HG03575 (cell line): ENCODE data around the gene ACTN4.

Experiments
- ATAC-seq: cut with Tn5 transposase; IDR thresholded peaks from one replicate; pipeline ENCODE4 v1.9.1; 2021; ENCODE audit not compliant: unreplicated experiment, insufficient number of reproducible peaks, low FRiP score; ENCODE audit errors: extremely low read depth

ACTN4 gene

DNA sequence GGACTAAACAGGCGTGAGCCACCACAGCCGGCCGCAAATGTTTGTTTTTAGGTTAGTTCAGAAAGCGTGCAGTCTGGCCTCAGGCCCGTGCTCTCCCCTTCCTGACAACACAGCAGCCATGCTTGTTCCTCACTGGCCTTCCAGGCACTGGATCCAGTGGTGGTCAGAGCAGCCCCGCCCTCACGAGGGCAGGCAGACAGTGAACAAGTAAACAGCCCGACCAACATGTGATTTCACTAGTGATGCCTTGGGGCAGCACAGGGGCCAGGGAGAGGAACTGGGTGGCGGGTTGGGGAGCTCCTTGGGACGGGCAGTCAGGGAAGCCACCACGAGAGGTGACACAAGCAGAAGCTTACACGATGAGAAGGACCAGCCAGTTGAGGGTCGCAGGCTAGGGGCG, 56.1 kb downstream of the ACTN4 start:
- no peak for ATAC-seq

DNA sequence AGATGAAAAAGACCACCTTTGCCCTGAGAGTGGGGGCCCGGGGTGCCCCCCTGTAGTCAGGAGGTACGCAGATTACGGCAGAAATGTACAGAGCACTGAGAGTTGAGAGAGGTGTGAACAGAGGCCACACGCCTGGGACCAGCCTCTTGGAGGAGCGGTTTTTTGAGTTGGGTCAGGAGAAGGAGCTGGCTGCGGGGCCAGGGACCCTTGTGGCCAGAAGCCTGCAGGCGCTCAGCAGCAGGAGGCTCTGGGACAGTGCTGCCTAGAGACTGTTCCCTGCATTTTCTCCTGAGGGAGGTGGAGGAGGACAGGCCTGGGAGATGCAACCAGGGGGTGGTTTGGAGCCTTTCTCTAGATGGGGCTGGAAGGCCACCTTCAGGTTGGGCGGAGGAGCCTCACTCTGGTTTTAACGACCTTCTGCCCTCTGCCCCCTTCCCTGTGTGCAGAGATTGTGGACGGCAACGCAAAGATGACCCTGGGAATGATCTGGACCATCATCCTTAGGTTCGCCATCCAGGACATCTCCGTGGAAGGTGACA, 57.1 kb downstream of the ACTN4 start:
- no peak for ATAC-seq

DNA sequence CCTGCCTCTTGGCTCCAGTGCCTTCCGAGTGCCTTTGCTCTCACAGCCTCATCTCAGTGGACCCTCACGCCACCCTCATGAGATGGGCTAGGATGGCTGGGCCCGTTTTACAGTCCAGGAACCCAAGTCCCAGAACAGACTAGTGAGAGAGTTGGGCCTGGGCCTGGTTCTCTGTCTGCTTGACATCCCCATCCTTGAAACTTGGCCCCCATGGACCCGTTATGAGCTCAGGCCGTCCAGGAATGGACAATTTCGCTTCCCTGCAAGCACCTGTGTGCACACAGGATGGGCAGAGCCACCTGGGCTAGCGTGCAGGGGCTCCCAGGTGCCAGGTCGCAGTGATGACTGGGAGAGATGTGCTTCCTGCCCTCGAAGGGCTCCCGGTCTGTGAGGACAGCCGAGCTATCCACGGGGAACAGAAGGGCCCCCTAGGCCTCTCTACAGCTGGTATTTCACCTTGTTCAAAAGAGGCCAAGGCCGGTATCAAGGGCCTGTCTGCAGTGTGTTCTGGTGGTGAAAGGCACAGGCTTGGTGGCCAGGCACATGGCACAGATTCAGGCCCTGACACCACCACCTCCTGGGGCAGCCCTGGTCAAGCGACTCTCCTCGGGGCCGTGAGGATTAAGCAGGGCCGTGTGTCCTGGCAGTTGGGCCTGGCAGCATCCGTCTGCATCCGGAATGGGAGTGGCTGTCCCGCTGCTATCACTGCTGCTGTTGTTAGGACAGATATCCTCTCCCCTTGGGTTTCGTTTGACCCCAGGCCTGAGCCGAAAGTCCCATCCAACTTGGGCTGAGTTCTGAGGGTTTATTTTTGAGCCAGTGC, 58.0 kb downstream of the ACTN4 start:
- no peak for ATAC-seq

DNA sequence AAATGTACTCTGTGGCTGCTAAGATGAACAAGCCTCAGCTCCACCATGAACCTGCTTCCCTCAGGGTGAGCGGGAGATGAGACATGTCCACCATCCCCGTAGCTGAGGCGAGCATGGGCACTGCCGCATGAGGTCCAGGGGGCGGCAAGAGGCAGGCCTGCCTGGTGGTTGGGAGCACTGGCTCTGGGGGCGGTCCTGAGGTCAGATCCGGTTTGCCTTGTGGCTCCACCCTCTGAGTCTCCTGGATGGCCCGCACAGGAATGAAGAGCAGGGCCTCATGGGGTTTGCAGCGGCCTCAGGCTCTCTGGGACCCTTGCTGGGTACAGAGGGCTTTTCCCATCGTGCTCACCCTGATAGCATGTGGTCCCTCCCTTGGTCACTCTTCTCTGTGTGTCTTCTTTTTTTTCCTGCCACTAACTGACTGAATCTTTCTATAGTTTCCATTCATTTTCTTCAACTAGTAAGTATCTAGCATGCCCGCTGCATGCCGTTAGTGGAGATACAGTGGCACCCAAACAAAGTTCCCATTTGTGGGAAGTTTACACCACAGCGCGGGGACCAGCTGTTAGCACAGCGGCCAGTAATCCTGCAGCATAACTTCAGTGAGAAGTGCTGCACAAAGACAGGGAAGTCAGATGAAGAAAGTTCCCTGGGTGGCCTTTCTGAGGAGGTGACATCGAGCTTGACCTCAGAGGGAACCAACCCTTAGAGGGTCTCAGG, 59.5 kb downstream of the ACTN4 start:
- ATAC-seq = no peak

DNA sequence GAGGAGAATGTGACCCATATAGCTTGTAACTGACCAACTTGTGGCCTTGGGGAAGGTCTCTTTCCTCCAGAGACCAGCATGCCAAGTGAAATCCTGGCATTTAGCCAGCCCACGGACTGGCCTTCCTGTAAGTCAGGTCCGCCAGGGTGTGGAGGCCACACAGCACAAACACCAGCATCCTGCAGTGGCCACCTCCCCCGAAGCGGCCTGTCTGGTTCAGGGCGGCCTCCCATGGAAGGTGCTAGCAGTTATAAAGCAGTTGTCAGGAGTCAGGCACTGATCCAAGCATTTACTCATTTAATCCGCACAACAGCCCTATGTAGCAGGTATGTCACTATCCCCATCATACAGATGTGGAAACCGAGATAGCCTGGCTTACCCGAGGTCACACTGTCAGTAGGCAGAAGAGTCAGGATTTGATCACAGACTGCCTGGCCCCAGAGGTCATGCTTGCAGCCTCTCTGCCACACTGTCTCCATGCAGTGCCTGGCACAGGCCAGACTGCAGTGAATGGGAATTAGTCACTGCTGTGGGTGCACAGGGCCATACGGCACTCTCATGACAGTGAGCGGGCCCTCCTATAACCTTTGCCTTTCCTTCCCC, 60.2 kb downstream of the ACTN4 start:
- no peak for ATAC-seq

DNA sequence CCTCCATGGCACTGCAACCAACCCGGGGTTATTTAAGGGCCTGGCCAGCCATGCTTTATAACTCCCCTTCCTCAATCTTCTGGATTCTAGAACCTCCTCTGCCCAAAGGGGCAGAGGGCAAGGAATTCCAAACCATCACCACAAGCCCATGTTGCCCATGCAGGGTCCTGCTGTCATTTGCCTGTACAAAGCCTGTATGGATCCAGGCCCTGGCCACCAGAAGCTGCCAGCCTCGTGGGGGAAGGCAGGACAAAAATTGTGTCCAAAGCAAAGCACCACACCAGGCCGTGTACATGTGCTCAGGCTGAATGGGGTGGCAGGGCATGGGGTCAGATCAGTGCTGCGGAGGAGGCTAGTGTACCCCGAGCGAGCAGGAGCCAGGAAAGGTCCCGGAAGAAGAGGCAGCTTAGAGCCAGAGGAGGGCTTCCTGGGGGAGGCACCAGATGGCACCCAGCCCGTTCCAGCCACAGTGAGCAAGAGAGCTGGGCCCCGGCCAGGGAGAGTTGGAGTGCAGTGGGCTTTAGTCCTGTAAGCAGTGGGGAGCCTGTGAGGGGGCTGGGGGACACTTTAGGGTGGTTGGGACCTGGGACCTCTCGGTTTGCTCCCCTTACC, 61.1 kb downstream of the ACTN4 start:
- no peak for ATAC-seq

DNA sequence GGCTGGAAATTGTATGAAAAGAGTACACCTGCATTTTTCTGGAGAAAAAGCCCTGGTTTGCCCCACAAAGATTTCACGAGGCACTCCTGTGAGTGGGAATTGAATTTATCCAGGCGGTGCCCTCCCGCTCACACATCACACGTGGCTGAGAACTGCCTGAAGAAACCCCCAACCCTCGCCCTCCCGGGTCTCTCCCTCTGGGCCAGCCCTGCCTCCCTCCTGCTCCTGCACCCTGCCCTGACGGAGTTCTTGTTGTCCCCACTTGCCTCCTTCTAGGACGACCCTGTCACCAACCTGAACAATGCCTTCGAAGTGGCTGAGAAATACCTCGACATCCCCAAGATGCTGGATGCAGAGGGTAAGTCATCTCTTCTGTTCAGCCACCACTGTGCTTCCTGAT, 61.7 kb downstream of the ACTN4 start:
- ATAC-seq = no peak

DNA sequence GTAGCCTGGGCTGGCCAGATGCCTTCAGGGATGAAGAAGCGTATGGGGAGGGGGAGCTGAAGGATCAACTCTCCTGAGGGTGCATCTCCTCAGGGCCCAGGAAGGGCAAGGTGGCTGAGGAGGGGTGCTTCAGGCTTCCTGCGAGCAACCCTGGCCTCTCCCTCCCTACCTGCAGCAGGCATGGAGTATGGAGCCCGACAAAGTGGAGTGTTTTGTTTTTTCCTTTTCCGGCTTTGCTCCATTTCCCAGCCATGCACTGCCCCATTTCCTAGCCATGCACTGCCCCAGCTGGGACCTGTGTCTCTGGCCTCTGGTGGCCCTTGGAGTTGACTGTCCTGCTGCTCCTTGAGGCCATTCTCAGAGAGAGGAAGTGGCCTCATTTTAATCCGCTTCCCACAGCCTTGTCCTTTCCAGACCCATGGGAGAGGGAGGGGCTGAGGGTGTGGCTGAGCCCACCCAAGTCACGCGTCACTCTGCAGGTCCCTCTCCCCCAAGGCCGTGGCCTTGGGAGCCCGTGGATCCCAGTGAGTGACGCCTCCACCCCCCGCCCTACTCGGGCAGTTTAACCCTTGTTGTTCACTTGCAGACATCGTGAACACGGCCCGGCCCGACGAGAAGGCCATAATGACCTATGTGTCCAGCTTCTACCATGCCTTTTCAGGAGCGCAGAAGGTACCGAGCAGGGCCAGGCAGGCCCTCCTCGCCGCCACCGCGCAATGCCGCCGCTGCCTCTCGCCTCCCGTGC, 62.4 kb downstream of the ACTN4 start:
- no peak for ATAC-seq

DNA sequence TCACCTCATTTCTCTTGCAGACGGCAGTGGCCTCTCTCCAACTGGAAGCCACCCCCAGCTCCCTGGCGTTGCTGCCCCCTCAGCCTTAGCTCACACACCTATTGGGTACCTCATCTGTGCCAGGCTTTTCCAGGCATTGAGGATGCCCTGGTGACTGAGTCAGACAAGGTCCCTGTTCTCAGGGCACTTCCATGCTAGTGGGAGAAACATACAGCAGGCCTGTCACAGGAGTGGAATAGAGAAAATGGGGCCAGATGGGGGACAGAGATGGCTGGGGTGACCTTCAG, 62.9 kb downstream of the ACTN4 start:
- ATAC-seq = no peak

DNA sequence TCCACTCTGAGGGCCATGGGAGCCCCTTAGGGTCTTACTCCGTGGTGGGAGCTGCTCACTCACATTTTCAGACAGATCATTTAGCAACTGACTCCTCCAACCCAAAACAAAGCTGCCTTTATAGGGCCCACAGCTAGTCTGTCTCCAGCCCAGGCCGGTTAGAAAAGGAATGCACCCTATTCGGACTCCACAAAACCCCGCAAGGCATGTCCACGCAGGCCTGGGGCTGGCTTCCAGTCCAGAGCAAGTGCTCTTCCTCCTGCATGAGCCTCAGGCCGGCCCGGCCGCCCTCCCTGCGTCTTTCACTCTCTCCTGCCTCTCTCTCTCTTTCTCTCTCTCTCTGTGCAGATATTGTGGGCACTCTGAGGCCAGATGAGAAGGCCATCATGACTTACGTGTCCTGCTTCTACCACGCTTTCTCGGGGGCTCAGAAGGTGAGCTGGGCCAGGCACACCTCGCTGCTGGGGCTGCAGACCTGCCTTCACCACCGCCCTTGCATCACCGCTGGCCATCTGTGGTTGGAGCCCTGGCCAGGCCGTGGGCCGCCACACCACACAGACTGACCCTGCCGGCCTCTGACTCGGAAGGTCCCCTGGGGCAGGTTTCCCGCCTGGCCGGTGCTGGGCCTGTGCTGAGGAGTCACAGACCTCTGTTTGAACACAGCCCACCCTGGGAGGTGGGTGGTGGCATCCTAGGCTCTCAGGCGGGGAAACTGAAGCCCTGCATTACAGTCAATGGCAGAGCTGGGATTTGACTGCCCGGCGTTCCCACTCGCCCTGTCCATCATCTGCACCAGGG, 63.7 kb downstream of the ACTN4 start:
- no peak for ATAC-seq

DNA sequence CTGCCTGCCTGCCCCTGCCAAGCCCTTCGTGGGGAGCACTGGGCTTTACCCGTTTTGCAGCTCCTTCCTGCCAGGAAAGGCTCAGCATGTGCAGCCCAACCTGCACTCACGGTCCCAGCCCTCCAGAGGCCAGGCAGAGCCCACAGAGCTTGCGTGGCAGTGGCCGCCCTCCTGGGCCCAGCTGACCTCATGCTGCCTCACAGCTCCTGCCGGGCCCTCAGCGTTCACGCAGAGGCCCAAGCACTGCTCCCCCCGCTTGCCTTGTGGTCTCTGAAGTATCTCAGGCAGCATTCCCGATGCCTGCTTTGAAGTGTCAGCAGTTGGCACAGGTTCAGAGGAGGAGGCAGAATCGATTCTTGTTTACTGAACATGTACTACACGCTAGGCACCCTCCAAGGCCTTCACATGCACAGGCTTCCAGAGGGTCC, 64.3 kb downstream of the ACTN4 start:
- no peak for ATAC-seq

DNA sequence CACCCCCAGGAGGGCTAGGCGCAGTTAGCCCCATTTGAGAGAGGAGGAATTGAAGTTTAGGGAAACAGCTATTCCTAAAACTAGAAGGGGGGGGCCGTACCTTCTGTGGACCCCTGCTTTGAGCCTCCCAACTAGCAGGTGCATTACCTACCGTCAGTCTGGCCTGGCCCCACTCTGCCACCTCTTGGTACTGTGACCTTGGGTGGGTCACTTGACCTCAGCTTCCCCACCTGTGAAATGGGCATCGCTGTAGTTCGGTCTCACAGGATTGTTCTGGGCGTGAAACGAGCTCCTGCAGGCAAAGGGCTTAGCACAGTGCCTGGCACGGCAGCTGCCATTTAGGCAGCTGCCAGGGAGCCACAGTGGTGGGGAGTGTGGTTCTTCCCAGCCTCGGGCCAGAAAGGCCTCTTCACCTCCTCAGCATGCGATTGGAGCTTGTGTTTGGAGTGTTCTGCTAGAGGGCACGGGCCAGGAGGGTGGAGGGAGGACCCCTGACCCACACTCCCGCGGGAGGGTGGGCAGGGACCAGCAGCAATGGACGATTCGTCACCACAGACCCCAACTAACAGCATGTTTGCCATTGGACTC, 64.8 kb downstream of the ACTN4 start:
- no peak for ATAC-seq

DNA sequence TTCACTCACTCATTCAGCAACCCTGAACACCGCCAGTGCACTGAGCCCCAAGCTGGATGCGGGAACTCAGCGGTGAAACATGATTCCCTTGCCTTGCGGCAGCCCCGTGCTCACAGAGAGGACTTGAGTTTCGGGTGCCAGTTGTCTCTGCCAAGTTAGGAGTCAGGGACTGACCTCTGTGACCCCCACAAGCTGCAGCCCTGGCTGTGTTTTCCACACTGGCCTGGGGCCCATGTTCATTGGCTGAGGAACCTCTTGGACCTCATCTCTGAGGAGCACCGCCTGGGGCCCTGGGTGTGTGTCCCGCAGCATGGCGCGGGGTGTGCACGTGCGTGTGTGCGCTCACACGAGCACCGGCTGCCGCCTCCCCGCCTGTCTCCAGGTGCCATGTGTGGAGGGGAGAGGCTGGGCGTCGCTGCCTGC, 65.8 kb downstream of the ACTN4 start:
- ATAC-seq = no peak

DNA sequence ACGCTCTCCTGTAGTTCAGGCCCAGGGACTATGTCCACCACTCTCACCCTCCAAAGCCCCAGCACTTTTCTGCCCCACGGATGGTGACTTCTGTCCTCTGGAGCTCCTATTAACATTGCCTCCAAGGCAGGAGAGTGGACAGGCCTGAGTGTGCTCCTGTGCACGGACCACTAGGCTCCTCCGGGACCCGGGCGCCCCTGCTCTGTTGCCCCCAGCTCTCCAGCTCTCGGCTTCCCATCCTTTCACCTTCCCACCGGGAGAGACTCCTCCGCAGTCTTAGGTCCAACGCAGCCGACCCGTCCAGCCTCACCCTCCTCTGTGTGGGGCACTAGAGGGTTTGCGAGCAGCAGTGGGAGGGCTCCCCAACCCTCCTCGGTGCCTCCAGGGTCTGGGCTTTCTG, 66.4 kb downstream of the ACTN4 start:
- ATAC-seq = no peak

DNA sequence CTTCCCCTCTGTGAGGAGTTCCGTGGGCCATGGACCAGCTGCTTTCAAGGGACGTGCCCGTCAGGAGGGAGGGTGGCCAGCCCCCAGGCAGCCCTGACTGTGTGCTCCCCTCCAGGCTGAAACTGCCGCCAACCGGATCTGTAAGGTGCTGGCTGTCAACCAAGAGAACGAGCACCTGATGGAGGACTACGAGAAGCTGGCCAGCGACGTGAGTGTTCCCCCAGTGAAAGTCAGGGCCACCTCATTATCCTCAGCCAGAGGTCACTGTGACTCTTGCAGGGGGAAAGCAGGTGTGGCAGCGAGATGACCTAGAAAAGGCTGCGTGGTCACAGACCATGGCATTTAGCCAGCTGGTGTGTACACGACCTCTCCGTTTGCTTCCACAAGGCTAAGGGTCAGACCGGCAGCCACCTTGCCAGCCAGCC, 66.9 kb downstream of the ACTN4 start:
- ATAC-seq = no peak

DNA sequence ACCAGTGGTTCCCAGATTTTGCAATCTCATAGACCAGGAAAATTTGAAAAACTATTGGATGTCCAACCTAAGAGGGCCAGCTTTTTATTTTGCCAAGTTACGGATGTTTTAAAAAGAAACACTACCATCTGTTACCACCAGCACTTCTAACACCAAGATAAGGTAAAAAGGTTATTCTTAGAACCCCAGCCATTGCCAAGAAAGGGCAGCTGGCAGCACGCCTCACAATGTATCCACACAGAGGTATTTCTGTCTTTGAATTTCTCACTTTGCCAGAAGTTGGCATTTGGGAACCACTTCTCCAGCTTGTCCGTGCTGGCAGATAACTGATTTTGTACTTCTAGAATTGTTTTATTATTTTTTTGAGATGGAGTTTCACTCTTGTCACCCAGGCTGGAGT, 68.1 kb downstream of the ACTN4 start:
- ATAC-seq = no peak

DNA sequence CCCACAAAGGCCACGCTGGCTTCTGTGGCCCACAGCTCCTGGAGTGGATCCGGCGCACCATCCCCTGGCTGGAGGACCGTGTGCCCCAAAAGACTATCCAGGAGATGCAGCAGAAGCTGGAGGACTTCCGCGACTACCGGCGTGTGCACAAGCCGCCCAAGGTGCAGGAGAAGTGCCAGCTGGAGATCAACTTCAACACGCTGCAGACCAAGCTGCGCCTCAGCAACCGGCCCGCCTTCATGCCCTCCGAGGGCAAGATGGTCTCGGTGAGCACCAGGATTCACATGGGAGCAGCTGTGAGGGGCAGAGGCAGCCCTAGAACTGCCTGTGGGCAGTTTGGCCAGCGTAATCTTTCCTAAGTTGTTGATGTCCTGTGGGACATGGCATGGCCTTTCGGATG, 69.6 kb downstream of the ACTN4 start:
- no peak for ATAC-seq

DNA sequence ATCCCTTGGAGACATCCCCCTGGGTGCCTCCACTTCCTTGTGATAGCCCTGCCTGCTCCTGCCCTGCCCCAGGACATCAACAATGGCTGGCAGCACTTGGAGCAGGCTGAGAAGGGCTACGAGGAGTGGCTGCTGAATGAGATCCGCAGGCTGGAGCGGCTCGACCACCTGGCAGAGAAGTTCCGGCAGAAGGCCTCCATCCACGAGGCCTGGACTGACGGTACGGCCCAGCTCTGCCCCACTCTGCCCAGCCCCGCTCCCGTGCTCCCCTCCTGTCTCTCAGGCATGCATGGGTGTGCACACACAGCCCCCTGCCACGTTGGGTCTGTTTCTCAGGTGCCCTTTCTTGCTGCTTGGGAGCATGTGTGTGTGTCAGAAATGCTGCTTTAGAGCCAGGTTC, 70.4 kb downstream of the ACTN4 start:
- no peak for ATAC-seq
